Stimulated activated CD4-positive, alpha-beta T cell treated with anti-CD3 and anti-CD28 coated beads, TNF-alpha, amount 100 ng/mL, for 24 hours (primary cell): Measurements from ENCODE around the gene SLC27A3.
A peak's percentile ranks its signal among the peaks of the same experiment; 100 is the strongest.
"Not testable (repeated sequence)": the region's sequence is repeated elsewhere in the genome, so short reads cannot be mapped to it uniquely, and the experiment has no call there.

ENCODE experiments used
- DNase-seq, 3 experiments: peaks; one replicate each; pipeline ENCODE4 v3.0.0-alpha.2; 2020; ENCODE audit warnings: low read depth in 3 of 3

SLC27A3 gene

GRCh38 chr1:153760440-153760839 is 14.8 kb upstream of the SLC27A3 start:
- DNase-seq = no peak

- DNase-seq = no peak
Measured at GRCh38 chr1:153763365-153764225, 11.6 kb upstream of the SLC27A3 start.

GRCh38 chr1:153764310-153764709 is 10.9 kb upstream of the SLC27A3 start:
- no peak for DNase-seq

GRCh38 chr1:153766663-153767062 is 8.5 kb upstream of the SLC27A3 start:
- DNase-seq = not testable (repeated sequence)

GRCh38 chr1:153767519-153767918 is 7.7 kb upstream of the SLC27A3 start:
- no peak for DNase-seq

- DNase-seq = no peak
Measured at GRCh38 chr1:153768316-153769181, 6.7 kb upstream of the SLC27A3 start.

- no peak for DNase-seq
Measured at GRCh38 chr1:153769221-153769620, 6.0 kb upstream of the SLC27A3 start.

- DNase-seq = no peak
Measured at GRCh38 chr1:153770797-153771196, 4.4 kb upstream of the SLC27A3 start.

- DNase-seq = no peak
Measured at GRCh38 chr1:153771261-153771660, 3.9 kb upstream of the SLC27A3 start.

GRCh38 chr1:153771841-153772593 is 3.2 kb upstream of the SLC27A3 start:
- no peak for DNase-seq

- DNase-seq = no peak
Measured at GRCh38 chr1:153773096-153773921, 1.9 kb upstream of the SLC27A3 start.

GRCh38 chr1:153774026-153774595 is 1.1 kb upstream of the SLC27A3 start:
- DNase-seq = no peak

GRCh38 chr1:153775458-153776327 is 486 bp downstream of the SLC27A3 start:
- peak; percentile 19 to 63 (median 23) for DNase-seq

GRCh38 chr1:153776352-153776751 is 1.1 kb downstream of the SLC27A3 start:
- no peak for DNase-seq

- DNase-seq = no peak
Measured at GRCh38 chr1:153776845-153777370, 1.7 kb downstream of the SLC27A3 start.

- DNase-seq = no peak
Measured at GRCh38 chr1:153777648-153778047, 2.4 kb downstream of the SLC27A3 start.

- no peak for DNase-seq
Measured at GRCh38 chr1:153778051-153778823, 3.0 kb downstream of the SLC27A3 start.

- no peak for DNase-seq
Measured at GRCh38 chr1:153778824-153779519, 3.8 kb downstream of the SLC27A3 start.
